Mucosa of rectum (tissue), 2 donors: ENCODE results near the gene GALK1.
A peak's percentile ranks its signal among the peaks of the same experiment; 100 is the strongest.
"Not testable (repeated sequence)": the region's sequence is repeated elsewhere in the genome, so short reads cannot be mapped to it uniquely, and the experiment has no call there.

Source experiments
- H3K27ac ChIP-seq, 2 donors: one replicate each; pipeline ENCODE4 v1.7.0; 2013; ENCODE audit warnings: inconsistent platforms in 2 of 2, low read depth in 2 of 2, low read length in 2 of 2
- H3K27me3 ChIP-seq, 2 donors: one replicate each; pipeline ENCODE4 v1.7.0; 2013; ENCODE audit warnings: low read length in 2 of 2; ENCODE audit not compliant: control insufficient read depth in 2 of 2, insufficient read depth in 2 of 2
- H3K36me3 ChIP-seq, 2 donors: one replicate each; pipeline ENCODE4 v1.7.0; 2013; ENCODE audit warnings: low read length in 2 of 2; ENCODE audit not compliant: control insufficient read depth in 2 of 2, insufficient read depth in 2 of 2
- H3K4me1 ChIP-seq, 2 donors: one replicate each; pipeline ENCODE4 v1.7.0; 2013; ENCODE audit warnings: low read length in 2 of 2, mild to moderate bottlenecking in 1 of 2; ENCODE audit not compliant: control insufficient read depth in 2 of 2, insufficient read depth in 2 of 2
- H3K4me3 ChIP-seq, 2 donors: one replicate each; pipeline ENCODE4 v1.7.0; 2013; ENCODE audit warnings: low read length in 2 of 2
- H3K9ac ChIP-seq, 2 donors: one replicate each; pipeline ENCODE4 v1.7.0; 2013; ENCODE audit warnings: low read length in 2 of 2, low read depth in 1 of 2, mild to moderate bottlenecking in 1 of 2
- H3K9me3 ChIP-seq, 2 donors: one replicate each; pipeline ENCODE4 v1.7.0; 2013; ENCODE audit warnings: low read length in 2 of 2; ENCODE audit not compliant: control insufficient read depth in 2 of 2
- donor health status: healthy.
- donor health status: Normal muscosa, but diverticular disease.

Gene GALK1

DNA sequence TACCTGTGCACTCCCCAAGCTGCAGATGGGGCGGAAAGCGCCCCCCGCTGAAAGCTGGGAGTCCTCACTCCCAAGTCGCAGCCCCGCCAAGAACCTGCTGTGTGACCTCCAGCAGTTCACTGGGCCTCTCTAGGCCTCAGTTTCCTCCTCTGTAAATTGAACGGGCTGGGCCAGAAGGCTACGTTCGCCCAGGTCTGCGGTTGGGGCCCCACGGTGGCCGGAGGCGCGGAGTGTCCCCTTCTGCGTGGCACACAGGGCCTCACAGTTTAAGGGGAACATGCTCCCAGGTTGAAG lies 628 bp downstream of the GALK1 start:
- Histone ChIP-seq H3K27ac (peak overlapping the region; percentile 74 to 86), H3K27me3 (no peaks in the 10 kb centered on the region), H3K9ac (peak overlapping the region; percentile 65 to 79), H3K36me3 (peaks cover 0 to 4% of the 10 kb centered on the region in 2 donors), H3K9me3 (no peaks in the 10 kb centered on the region), H3K4me1 (peaks cover 13 to 14% of the 10 kb centered on the region in 2 donors), H3K4me3 (peak overlapping the region; percentile 66 to 71)

DNA sequence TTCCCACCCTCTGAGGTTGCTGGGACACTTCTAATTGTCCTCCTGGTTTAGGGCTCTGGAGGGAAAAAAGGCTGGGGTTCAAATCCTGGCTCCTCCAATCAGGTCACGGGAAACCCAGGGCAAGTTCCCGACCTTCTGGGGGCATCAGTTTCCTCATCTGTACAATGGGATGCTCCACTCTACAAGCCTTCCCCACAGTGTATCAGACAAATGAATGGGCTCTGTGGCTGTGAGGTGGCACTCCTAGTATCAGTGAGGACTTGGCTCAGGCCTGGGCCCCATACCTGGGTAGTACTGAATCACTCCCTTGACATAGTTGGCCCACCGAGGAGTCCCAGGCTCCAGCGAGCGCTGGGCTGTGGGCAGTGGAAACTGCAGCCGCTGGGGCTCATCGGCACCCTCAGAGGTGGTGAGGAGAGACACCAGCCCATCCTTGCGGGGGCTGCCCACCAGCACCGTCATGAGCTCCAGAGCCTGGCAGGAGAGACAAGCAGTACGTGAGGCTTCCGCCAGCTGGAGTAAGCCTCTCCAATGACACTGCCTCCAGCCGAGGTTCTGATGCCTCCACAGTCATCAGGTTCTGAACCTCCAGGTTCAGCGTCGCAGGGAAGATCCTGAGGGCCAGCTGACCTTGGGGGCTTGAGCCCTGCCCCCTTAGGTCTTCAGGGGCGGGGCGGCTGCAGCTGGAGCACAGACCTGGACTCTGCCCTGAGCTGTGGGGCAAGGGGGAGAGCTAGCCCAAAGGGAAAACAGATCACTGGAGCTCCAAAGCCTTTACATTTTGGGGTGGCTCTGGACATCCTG lies 1.2 kb downstream of the GALK1 start:
- Histone ChIP-seq H3K27ac (peak overlapping the region in 1 of 2 donors; percentile 74), H3K27me3 (no peaks in the 10 kb centered on the region), H3K36me3 (peaks cover 0 to 6% of the 10 kb centered on the region in 2 donors), H3K4me3 (peak overlapping the region; percentile 66 to 71), H3K4me1 (peaks cover 11 to 14% of the 10 kb centered on the region in 2 donors), H3K9me3 (no peaks in the 10 kb centered on the region), H3K9ac (peak overlapping the region; percentile 65 to 79)

DNA sequence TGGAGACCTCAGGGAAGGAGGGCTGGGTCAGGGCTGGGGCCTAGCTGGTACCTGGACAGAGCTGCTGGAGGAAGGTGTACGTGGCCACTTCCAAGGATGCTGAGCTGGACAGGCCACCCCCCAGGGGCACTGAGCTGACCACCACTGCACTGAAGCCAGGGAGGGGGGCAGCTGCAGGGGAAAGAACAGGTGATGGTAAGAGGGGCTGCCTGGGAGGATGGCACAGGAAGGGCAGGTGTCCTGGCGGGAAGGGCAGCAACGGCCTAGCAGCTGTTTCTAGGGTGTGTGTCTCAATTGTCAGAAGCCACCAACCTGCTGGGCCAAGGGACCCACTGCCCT lies 1.8 kb downstream of the GALK1 start:
- H3K27ac ChIP-seq: no peak overlapping the region
- no peak overlapping the region for H3K4me3 ChIP-seq
- H3K27me3 ChIP-seq: no peaks in the 10 kb centered on the region
- H3K9me3 ChIP-seq: no peaks in the 10 kb centered on the region
- H3K9ac ChIP-seq: no peak overlapping the region
- H3K36me3 ChIP-seq: peaks cover 0 to 9% of the 10 kb centered on the region in 2 donors
- peaks cover 11 to 14% of the 10 kb centered on the region in 2 donors for H3K4me1 ChIP-seq

DNA sequence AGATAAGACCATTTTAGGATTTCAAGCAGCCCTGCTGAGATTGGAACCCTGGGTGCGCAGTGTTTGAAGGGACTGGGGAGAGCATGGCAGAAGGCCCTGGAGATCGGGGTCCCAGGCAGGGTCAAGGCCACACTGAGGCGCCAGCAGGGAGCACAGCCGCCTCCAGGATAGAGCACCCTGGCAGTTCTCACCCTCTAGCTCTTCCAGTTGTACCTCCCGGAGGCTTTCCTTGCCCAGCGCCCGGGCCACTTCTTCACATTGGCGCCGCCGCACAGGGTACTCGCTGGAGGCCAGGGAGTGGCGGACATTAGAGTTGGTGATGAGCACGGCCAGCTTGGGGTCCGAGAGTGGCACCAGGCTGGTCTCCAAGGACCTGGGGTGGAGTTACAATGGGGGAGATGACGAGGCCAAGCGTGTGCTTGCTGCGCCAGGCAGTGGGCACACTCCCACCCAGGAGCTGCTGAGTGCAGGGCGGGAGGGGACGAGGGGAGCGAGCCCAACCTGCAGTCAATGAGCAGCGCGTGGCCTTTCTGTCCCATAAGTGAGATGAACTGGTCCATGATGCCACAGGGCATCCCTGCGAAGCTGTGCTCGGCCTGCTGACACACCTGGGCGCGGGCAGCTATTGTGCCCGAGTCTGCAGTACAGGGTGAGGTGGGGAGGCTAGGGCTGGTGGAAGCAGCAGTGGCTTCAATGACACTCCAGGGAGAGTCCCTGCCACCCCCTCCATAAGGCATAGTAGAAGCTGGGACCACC lies 2.3 kb downstream of the GALK1 start:
- no peaks in the 10 kb centered on the region for H3K27me3 ChIP-seq
- peaks cover 3 to 14% of the 10 kb centered on the region in 2 donors for H3K36me3 ChIP-seq
- H3K27ac ChIP-seq: no peak overlapping the region
- H3K9ac ChIP-seq: no peak overlapping the region
- H3K4me3 ChIP-seq: no peak overlapping the region
- peaks cover 11 to 14% of the 10 kb centered on the region in 2 donors for H3K4me1 ChIP-seq
- H3K9me3 ChIP-seq: no peaks in the 10 kb centered on the region

DNA sequence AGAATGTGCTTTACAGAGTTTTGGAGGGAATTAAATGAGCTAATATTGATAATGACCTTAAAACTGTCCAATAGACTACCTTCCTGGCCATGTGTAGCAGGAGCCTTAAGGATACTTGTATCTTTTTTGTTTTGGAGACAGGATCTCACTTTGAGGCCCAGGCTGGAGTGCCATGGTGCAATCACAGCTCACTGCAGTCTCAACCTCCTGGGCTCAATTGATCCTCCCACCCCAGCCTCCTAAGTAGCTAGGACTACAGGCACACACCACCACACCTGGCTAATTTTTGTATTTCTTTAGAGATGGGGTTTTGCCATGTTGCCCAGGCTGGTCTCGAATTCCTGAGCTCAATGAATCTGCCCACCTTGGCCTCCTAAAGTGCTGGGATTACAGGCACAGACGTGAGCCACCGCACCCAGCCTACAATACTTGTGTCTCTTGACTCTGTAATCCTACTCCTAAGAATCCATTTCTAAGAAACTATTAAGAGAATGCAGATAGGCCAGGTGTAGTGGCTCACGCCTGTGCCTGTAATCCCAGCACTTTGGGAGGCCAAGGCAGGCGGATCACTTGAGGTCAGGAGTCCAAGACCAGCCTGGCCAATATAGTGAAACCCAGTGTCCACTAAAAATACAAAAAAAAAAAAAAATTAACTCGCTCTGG lies 4.9 kb downstream of the GALK1 start:
- peaks cover 11 to 14% of the 10 kb centered on the region in 2 donors for H3K4me1 ChIP-seq
- peaks cover 17 to 31% of the 10 kb centered on the region in 2 donors for H3K36me3 ChIP-seq
- H3K9ac ChIP-seq, H3K27ac ChIP-seq, H3K9me3 ChIP-seq, H3K4me3 ChIP-seq, H3K27me3 ChIP-seq: not testable (repeated sequence)

DNA sequence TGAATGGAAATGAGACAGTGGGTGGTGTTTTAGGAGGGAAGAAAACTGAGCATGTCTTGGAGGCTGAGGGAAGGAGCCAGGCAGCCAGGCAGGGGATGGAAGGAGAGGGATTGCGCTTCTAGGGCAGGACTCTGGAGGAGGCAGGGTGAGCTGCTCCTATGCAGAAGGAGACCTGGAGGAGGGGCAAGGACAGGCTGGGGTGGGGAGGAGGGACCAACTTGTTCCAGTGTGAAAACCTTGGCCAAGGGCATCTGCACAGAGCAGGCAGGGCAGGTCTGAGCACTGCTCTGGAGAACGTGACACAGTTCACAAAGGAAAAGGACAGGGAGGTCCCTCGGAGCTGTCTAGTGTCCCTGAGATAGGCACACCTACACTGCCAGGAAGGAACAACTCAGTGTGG lies 5.5 kb downstream of the GALK1 start:
- Histone ChIP-seq H3K9ac (no peak overlapping the region), H3K27ac (no peak overlapping the region), H3K36me3 (peaks cover 23 to 36% of the 10 kb centered on the region in 2 donors), H3K27me3 (no peaks in the 10 kb centered on the region), H3K4me3 (no peak overlapping the region), H3K4me1 (peaks cover 10% of the 10 kb centered on the region in 2 donors), H3K9me3 (no peaks in the 10 kb centered on the region)

DNA sequence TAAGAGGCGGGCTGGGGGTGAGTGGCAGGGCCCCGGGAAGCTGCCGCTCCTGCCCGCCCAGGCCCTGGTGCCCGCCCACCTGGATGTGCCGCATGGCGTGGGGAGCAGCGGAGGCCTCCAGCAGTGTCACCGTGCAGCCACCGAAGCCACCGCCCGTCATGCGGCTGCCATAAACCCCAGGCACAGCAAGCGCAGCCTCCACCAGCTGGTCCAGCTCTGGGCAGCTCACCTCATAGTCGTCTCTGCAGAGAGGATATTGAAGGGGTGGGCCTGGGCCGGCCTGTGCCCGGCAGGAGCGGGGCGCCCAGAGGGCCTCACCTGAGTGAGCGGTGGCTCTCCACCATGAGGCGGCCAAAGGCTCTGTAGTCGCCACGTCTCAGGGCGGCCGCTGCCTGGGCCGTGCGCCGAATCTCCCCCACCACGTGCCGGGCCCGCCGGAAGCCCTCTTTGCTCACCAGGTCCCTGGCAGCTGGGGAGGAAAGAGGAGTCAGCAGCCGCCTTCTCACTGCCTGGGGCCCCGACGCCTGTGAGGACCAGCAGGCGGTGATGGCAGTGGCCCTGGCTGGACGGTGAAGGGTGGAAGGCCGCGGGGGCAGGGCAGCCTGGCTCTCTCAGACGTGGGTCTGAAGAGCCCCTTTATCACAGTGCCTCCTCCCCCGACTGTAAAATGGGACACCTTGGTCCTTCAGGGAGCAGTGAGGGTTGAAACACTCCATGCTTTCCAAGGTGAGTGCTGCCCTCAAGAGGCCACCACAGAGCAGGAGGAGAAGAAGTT lies 6.7 kb downstream of the GALK1 start:
- Histone ChIP-seq H3K4me1 (peaks cover 0 to 1% of the 10 kb centered on the region in 2 donors), H3K36me3 (peaks cover 23 to 37% of the 10 kb centered on the region in 2 donors), H3K9me3 (no peaks in the 10 kb centered on the region), H3K27me3 (no peaks in the 10 kb centered on the region), H3K27ac (no peak overlapping the region), H3K9ac (no peak overlapping the region), H3K4me3 (no peak overlapping the region)

DNA sequence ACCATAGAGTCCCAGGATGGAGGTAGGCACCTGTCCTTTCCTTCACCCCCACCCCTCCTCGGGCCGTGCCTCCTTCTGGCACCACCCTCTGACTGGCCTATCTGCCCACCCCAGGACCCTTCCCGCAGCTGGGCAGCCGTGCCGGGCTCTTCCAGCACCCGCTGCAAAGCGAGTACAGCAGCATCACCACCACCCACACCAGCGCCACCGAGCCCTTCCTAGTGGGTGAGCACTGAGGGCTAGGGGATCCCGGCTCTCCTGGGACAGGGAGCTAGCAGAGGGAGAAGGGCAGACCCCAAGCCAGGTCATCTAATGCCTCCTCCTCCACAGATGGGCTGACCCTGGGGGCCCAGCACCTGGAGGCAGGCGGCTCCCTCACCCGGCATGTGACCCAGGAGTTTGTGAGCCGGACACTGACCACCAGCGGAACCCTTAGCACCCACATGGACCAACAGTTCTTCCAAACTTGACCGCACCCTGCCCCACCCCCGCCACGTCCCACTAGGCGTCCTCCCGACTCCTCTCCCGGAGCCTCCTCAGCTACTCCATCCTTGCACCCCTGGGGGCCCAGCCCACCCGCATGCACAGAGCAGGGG lies 7.8 kb downstream of the GALK1 start:
- peaks cover 0 to 3% of the 10 kb centered on the region in 2 donors for H3K4me1 ChIP-seq
- no peaks in the 10 kb centered on the region for H3K9me3 ChIP-seq
- H3K27ac ChIP-seq: no peak overlapping the region
- peaks cover 33 to 47% of the 10 kb centered on the region in 2 donors for H3K36me3 ChIP-seq
- no peak overlapping the region for H3K4me3 ChIP-seq
- H3K9ac ChIP-seq: no peak overlapping the region
- H3K27me3 ChIP-seq: no peaks in the 10 kb centered on the region

DNA sequence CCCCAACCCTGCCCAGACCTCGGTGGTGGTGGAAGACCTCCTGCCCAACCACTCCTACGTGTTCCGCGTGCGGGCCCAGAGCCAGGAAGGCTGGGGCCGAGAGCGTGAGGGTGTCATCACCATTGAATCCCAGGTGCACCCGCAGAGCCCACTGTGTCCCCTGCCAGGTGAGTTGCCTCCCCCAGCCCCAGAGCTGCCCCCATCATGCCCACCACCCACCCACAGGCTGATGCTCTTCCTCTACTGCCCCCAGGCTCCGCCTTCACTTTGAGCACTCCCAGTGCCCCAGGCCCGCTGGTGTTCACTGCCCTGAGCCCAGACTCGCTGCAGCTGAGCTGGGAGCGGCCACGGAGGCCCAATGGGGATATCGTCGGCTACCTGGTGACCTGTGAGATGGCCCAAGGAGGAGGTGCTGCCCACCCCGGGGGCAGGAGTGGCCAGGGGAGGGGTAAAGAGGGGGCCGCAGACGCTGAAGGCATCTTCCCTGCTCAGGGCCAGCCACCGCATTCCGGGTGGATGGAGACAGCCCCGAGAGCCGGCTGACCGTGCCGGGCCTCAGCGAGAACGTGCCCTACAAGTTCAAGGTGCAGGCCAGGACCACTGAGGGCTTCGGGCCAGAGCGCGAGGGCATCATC lies 8.4 kb downstream of the GALK1 start:
- H3K36me3 ChIP-seq: peaks cover 38 to 50% of the 10 kb centered on the region in 2 donors
- H3K27me3 ChIP-seq: no peaks in the 10 kb centered on the region
- no peak overlapping the region for H3K4me3 ChIP-seq
- H3K27ac ChIP-seq: no peak overlapping the region
- H3K9ac ChIP-seq: no peak overlapping the region
- no peaks in the 10 kb centered on the region for H3K9me3 ChIP-seq
- H3K4me1 ChIP-seq: peaks cover 0 to 3% of the 10 kb centered on the region in 2 donors
